ENCODE results near the gene THRA. TPM values are rescaled to one million over a fixed set of nuclear protein-coding genes. Genes with fewer than 3 reads are reported as not detected.

Gene THRA, protein sequence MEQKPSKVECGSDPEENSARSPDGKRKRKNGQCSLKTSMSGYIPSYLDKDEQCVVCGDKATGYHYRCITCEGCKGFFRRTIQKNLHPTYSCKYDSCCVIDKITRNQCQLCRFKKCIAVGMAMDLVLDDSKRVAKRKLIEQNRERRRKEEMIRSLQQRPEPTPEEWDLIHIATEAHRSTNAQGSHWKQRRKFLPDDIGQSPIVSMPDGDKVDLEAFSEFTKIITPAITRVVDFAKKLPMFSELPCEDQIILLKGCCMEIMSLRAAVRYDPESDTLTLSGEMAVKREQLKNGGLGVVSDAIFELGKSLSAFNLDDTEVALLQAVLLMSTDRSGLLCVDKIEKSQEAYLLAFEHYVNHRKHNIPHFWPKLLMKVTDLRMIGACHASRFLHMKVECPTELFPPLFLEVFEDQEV
- 88.3 TPM for total RNA-seq
- long read RNA-seq, transcript THRA-201 (10 exons, 2,538 nt): major isoform, 20 of 35 reads
- long read RNA-seq, partial matches to known transcripts: 2 of 35 reads
- long read RNA-seq, other reads (novel, unspliced or antisense): 12 of 35 reads

DNA sequence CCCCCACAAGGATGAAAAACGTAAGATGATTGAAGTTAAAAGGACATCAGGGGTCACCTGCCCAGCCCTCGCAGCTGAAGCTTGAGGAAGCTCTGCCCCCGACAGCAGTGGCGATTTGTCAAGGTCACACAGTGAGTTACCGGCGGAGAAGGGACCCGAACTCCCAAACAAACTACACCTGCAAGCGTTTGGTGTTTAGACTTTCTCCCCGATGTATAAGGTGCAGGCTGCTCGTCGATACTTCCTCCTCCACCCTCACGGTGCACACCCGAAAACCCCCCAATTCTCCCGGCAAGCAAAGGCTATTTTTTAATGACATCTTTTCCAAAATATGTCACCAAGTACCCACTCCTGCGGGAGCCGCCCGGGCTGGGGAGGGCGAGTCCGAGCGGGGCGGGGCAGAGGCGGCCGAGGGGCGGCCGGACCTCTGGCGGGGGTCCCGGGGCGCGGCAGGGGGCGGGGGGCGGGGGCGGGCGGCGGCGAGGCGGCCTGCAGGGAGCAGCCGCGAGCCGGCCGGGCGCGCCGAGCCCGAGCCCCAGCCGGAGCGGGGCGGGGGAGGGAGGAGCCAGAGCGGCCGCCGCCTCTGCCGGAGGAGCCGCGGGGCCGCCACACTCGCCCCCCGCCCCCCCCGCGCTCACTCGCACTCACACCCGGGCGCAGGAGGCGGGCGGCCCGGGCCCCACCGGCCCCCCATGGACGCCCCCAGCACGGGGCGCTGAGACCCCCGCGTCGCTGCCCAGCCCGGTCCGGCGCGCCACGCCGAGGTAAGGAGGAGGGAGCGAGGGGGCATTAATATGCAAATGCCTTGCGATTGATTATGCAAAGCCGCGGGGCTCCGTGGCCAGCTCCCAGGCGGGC, at the start of gene THRA:
Gene THRA (plus strand): TSS at position 637 of the 858 bp plus-strand sequence. CDS start 11,524 bp downstream, outside the sequence.
- ATAC-seq (peak; percentile 69), DNase-seq (ENCODE audit: missing footprints) (peak; percentile 89)
- intact Hi-C loops (cut with DNase I): loop anchor here (2.0 kb wide), 2 partner anchors 24 to 48 kb away; no protein-coding TSS in a partner anchor

DNA sequence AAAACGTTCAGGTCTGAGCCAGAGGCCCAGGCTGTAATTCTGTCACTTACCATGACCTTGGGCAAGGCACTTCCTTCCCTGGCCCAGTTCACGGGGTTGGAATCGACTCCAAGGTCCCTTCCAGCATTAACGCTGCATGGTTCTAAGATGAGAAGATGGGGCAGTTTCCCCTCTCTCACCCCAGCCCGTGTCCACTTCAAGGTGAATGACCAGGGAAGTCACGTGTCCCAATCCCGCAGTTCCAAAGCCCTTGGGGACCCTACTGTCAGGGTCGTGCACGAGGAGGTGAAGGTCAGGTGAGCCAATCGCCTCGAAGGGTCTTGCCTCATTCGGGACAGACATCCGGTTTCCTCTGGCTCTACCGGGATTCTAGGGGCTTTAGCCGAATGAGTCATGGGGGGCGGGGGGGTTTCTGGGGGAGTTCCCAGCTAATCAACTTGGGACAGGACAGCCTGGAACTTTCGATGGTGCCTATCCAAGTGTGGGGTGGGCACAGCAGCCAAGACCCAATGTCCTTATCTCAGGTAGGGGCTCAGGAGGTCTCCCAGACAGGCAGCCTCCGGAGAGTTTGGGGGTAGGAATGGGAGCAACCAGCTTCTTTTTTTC, 48.3 kb upstream of the THRA start:
- intact Hi-C loops (cut with DNase I): loop anchor here (5.0 kb wide), 2 partner anchors 178 to 273 kb away; partner anchors contain the start of gene CDC6
- ATAC-seq (no peak), DNase-seq (ENCODE audit: missing footprints) (no peak)

DNA sequence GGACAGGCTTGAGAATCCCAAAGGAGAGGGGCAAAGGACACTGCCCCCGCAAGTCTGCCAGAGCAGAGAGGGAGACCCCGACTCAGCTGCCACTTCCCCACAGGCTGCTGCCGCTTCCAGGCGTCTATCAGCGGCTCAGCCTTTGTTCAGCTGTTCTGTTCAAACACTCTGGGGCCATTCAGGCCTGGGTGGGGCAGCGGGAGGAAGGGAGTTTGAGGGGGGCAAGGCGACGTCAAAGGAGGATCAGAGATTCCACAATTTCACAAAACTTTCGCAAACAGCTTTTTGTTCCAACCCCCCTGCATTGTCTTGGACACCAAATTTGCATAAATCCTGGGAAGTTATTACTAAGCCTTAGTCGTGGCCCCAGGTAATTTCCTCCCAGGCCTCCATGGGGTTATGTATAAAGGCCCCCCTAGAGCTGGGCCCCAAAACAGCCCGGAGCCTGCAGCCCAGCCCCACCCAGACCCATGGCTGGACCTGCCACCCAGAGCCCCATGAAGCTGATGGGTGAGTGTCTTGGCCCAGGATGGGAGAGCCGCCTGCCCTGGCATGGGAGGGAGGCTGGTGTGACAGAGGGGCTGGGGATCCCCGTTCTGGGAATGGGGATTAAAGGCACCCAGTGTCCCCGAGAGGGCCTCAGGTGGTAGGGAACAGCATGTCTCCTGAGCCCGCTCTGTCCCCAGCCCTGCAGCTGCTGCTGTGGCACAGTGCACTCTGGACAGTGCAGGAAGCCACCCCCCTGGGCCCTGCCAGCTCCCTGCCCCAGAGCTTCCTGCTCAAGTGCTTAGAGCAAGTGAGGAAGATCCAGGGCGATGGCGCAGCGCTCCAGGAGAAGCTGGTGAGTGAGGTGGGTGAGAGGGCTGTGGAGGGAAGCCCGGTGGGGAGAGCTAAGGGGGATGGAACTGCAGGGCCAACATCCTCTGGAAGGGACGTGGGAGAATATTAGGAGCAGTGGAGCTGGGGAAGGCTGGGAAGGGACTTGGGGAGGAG, 47.5 kb upstream of the THRA start, which contains the start of gene CSF3:
Gene CSF3 (plus strand): TSS at position 436 of the 993 bp plus-strand sequence. CDS start 35 bp downstream, at position 471.
- intact Hi-C loops (cut with DNase I): no loop called here
- DNase-seq (ENCODE audit: missing footprints): no peak
- no peak for ATAC-seq

DNA sequence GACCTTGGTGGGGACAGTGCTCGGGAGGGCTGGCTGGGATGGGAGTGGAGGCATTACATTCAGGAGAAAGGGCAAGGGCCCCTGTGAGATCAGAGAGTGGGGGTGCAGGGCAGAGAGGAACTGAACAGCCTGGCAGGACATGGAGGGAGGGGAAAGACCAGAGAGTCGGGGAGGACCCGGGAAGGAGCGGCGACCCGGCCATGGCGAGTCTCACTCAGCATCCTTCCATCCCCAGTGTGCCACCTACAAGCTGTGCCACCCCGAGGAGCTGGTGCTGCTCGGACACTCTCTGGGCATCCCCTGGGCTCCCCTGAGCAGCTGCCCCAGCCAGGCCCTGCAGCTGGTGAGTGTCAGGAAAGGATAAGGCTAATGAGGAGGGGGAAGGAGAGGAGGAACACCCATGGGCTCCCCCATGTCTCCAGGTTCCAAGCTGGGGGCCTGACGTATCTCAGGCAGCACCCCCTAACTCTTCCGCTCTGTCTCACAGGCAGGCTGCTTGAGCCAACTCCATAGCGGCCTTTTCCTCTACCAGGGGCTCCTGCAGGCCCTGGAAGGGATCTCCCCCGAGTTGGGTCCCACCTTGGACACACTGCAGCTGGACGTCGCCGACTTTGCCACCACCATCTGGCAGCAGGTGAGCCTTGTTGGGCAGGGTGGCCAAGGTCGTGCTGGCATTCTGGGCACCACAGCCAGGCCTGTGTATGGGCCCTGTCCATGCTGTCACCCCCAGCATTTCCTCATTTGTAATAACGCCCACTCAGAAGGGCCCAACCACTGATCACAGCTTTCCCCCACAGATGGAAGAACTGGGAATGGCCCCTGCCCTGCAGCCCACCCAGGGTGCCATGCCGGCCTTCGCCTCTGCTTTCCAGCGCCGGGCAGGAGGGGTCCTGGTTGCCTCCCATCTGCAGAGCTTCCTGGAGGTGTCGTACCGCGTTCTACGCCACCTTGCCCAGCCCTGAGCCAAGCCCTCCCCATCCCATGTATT, 46.5 kb upstream of the THRA start:
- intact Hi-C loops (cut with DNase I): no loop called here
- DNase-seq (ENCODE audit: missing footprints) (no peak), ATAC-seq (no peak)

DNA sequence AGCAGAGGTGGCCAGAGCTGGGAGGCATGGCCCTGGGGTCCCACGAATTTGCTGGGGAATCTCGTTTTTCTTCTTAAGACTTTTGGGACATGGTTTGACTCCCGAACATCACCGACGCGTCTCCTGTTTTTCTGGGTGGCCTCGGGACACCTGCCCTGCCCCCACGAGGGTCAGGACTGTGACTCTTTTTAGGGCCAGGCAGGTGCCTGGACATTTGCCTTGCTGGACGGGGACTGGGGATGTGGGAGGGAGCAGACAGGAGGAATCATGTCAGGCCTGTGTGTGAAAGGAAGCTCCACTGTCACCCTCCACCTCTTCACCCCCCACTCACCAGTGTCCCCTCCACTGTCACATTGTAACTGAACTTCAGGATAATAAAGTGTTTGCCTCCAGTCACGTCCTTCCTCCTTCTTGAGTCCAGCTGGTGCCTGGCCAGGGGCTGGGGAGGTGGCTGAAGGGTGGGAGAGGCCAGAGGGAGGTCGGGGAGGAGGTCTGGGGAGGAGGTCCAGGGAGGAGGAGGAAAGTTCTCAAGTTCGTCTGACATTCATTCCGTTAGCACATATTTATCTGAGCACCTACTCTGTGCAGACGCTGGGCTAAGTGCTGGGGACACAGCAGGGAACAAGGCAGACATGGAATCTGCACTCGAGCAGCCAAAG, 45.2 kb upstream of the THRA start:
- ATAC-seq: no peak
- intact Hi-C loops (cut with DNase I): no loop called here
- peak; percentile 80 for DNase-seq (ENCODE audit: missing footprints)

DNA sequence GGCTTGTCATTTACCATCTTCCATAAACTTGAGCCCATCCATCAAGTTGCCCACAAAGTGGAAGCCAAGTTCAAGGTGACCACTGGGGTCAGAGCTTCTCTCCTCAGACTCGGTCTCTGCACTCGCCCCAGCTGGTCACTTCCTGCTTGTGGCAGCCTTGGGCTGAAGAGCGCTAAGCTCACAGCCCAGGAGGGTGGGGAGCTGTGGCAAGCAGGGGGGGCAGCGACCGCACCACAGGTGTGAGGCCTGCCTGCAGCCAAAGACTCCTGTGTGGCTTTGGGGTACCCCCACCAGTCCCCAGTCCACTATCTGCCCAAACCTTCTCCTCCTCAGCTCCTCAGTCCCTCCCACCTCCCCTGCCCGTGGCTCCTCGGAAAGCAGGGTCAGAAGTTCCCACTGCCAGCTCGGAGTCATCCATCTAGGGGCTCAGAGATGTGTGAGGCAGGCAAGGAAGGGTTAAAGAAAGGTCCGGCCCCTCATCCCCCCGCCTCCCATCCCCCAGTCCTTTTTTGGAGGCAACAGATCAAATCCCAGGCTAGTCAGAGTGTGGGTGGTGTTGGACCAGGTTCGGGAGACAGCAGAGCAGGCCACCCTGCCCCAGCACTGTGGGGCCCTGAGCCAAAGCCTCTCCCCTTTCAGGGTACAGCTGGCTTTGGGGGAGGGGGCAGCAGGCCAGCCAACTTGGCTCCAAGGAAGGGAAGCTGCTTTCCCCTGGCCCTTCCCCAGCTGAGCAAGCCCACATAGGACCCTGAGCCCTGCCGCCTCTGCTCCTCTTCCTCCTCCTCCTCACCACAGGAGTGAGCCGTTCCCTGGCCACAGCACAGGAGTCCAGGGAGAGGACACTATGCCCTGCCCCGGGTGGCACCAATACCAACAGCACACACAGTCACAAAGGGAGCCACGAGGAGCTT, 44.3 kb upstream of the THRA start:
- intact Hi-C loops (cut with DNase I): no loop called here
- DNase-seq (ENCODE audit: missing footprints): peak; percentile 43
- ATAC-seq: peak; percentile 37

DNA sequence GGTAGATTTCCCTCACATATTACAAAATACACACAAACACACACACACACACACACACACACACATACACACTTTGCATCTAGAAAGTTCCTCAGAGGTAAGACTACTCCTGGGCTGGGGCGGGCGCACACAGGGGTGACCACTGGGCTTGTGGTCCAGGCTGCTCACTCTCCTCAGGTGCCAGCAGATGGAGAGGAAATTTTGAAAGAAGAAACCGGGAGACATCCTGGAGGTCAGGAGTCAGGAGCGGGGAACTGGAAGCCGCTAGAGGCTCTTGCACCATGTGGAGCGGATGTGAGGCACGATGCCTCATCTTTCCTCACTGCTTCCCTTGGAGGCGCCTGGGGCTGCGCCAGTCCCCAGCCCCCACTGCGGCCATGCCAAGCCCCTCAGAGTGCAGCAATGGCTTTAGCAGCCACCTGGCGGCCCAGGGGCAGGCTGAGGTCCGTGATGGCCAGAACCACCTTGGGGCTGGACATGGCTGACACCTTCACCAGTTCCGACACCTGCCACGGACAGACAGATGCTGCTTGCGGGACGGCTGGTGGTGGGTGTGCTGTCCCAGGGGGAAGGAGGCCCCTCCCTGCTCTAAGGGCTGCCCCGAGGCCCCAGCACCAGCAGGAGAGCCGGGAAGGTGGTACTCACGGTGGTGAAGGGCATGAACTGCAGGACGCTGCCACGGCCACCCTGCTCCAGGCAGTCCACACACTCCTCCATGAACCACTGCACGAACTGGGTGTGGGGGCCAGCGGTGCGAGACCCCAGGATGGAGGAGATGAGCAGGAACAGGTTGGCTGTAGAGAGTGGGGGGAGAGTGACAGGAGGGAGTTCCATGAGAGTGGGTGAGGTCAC, 43.4 kb upstream of the THRA start:
- intact Hi-C loops (cut with DNase I): no loop called here
- ATAC-seq (peak; percentile 24), DNase-seq (ENCODE audit: missing footprints) (no peak)

DNA sequence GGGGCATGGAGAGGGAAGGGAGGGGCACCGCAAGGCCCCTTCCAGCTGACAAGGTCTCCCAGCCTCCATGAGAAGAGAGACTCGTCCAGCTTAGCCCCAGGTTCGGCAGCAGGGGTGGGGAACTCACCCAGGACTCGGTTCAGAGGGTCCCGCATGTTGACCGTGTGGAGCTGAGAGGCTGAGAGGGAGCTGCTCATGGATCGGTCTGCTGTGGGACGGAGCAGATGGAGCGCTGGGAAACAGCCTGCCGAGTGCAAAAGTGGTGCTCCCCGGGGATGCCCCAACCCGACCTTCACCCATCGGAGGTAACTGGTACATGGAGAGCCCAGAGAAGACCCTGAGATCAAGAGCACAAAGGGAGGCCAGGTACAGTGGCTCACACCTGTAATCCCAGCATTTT, 42.6 kb upstream of the THRA start:
- ATAC-seq (no peak), DNase-seq (ENCODE audit: missing footprints) (no peak)
- intact Hi-C loops (cut with DNase I): no loop called here

DNA sequence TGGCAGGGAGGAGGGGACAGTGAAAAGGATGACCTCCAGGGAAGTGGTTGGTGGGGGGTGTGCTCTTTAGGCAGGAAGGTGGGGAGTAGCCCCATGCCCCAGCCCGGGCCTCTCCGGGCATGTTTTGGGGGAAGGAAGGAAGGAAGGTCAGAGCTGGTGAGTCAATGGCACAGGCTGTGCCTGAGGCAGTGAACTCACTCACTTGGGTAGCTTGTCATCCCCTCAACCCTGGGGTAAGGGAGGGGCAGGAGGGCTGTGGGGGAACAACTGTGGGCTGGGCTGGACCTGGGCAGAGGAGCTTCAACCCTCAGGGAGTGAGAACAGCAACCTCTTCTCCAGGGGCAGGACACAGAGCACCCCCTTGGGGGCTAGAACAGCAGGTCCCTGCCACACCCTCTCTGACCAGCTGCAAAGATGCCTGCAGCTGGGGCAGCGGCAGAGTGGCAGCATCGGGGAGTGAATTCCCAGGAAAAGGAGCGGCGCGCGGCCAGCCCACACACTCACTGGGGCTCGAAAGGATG, 41.3 kb upstream of the THRA start:
- no peak for ATAC-seq
- intact Hi-C loops (cut with DNase I): no loop called here
- DNase-seq (ENCODE audit: missing footprints): no peak

DNA sequence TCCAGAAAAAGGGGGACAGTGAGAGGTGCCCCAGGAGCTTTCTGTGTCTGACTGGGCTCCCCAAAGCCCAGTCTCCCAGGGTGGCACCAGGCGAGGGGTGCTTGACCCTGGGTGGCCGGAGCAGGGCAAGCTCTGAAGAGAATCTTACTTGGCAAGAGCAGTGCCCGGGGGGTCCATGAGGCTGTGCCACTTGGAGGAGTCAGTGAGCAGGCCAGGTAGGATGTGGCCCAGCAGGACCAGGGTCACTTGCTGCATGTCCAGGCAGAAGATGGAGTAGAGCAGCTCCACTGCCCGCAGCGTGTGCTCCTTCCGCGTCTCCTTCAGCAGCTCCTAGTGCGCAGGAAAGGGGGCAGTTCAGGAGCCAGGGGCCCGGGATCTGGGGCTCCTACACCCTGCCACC, 40.3 kb upstream of the THRA start:
- DNase-seq (ENCODE audit: missing footprints): no peak
- intact Hi-C loops (cut with DNase I): no loop called here
- ATAC-seq: no peak

DNA sequence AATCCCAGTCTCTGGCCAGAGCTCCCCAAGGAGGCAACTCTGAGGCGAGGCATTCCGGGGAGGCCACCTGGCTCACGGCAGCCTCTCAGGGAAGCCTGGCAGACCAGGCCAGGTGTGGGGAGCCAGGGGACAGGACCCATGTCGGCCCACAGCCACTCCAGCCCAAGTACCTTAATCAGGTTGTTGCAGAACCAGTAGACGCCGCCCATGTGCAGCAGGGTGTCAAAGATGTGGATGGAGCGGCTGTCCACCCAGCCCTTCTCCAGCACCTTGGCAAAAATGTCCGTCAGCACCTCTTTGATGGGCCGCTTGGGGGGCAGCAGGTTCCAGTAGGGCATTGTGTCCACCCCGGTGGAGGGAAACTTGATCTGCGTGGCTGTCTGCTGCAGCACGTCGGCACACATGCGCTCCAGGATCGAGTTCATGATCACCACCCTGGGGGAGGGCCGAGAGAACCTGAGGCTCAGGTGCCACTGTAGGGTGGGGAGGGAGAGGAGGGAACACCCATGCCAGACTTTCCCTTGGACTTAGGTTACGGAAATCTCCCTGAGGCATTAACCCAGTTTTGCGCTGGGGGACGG, 39.7 kb upstream of the THRA start:
- DNase-seq (ENCODE audit: missing footprints): no peak
- intact Hi-C loops (cut with DNase I): no loop called here
- ATAC-seq: no peak

DNA sequence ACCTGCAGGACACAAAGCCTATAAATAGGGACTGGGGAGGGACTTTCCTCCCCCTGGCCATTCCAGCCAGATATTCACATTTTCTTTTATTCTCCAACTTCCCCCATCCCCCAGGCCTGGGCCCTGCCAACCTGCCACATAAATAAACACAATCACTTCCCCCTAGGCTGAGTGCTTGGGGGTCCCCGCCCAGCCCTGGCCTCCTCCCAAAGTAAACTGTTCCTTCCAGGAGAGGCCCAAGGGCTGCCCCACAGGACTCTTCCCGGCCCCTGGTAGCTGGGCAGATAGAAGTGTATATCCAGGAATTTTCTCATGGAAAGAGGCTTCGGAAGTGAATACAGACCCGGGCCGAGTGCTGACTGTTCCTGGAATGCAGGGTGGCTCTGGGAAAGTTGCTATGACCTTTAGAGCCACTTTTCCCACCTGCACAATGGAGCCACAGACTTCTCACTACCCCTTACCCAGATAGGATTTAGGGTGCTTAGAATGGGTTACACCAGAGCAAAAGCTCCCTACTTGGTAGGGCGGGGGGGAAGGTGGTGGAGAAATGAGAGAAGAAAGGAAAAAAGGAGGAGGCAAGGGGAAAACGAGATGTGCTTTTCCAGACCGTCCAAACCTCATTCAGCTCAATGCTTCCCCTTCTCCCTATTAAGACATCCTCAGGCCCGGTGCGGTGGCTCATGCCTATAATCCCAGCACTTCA, 39.0 kb upstream of the THRA start:
- no peak for ATAC-seq
- intact Hi-C loops (cut with DNase I): no loop called here
- DNase-seq (ENCODE audit: missing footprints): no peak

DNA sequence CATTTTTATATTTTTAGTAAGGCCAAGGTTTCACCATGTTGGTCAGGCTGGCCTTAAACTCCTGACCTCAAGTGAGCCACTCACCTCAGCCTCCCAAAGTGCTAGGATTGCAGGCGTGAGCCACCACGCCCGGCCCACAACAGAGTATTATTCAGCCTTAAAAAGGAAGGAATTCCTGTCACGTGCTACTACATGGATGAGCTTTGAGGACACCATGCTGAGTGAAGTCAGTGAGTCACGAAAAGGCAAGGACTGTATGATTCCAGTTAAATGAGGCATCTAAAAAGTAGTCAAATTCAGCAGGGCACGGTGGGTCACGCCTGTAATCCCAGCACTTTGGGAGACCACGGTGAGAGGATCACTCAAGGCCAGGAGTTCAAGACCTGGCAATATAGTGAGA, 37.9 kb upstream of the THRA start:
- ATAC-seq (no peak), DNase-seq (ENCODE audit: missing footprints) (no peak)
- intact Hi-C loops (cut with DNase I): no loop called here
